GM21381 (cell line): ENCODE data around the gene TAF6L.
A peak's percentile ranks its signal among the peaks of the same experiment; 100 is the strongest.
"Not testable (repeated sequence)": the region's sequence is repeated elsewhere in the genome, so short reads cannot be mapped to it uniquely, and the experiment has no call there.

ENCODE experiments used
- ATAC-seq: cut with Tn5 transposase; IDR thresholded peaks from one replicate; pipeline ENCODE4 v1.9.1; 2021; ENCODE audit warnings: mild to moderate bottlenecking, moderate library complexity; ENCODE audit not compliant: unreplicated experiment

The TAF6L gene

GRCh38 chr11:62805076-62805892 lies 34.1 kb downstream of the TAF6L start, which contains the start of gene NXF1:
TSS of gene NXF1 (minus strand) at chr11:62805440. CDS start at chr11:62805356, 84 bp downstream.
- peak; percentile 85 for ATAC-seq

DNA sequence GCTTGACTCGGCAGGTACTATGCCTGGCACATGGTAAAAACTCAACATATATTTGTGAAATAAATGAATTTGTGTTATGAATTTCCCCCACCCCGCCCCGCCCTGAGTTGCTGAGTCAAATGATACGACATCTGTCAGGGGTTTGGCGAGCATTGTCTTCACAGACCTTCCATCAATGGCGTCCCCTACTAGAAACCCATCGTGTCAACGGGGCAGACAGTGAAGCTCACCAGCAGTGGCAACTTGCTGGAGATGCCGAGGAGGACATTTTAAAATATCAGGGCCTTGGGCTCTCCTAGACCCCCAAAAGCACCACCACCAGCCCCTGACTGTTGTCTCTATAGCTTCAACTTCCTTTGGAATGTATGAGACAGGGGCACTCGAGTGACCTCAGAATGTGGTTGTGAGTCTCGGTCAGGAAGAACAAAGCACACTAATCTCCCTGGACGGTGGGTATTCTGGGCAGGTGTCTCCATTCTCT lies 34.8 kb downstream of the TAF6L start:
- no peak for ATAC-seq

DNA sequence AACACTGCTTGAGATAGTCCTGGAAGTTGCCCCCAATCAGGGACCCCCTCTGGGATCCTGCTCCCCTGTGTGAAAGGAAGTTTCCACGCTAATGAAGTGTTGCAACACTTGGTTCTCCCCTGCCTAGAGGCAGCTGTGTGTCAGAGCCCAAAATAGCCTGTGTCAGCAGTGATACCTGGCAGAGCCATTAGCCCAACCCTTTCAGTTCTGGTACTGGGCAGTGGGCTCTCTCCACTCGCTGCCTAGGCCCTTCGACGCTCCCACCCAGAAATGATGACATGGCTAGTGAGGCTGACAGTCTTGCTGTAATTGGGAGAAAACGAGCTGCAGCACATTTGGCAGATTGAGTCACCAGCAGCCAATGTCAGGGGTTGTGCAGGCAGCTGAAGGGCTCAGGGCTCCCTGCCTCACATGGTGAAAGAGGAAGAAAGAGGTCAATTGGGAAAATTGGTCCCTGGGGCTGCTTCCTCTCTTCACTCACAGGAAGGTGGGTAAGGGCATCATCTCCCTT lies 35.5 kb downstream of the TAF6L start:
- no peak for ATAC-seq

DNA sequence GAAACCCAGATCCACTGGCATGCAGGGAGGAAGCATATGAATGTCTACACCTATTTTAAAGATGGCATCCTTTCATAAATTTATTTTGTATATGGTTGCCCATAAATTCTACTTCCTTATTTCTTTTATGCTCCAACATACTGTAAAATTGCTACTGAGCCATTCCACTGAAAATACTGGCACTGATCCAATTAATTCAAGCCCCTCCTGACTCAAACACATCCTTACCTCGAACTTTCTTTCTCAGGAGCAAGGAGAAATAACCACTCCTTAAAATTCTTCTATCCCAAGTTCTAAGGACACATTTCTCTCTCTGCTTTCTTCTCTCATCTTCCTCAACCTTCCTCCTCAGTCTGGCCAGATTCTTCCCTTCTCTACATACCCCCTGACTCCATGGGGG lies 39.6 kb downstream of the TAF6L start:
- ATAC-seq: no peak

- ATAC-seq: no peak
Observed at GRCh38 chr11:62811659-62812058, 40.5 kb downstream of the TAF6L start.

DNA sequence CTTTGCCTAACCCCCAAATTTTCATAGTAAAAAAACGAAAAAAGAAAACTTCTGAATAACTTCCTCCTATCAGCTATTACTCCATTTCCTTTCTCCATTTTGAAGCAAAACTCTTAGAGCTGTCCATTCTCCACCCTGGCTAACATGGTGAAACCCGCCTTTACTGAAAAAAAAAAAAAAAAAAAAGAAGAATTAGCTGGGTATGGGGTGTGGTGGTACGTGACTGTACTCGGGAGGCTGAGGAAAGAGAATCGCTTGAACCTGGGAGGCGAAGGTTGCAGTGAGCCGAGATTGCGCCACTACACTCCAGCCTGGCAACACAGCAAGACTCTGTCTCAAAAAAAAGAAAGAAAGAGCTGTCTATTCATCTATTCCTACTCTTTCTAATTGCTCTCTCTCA lies 45.4 kb downstream of the TAF6L start:
- no peak for ATAC-seq

- ATAC-seq: no peak
Observed at GRCh38 chr11:62817129-62817528, 45.9 kb downstream of the TAF6L start.

GRCh38 chr11:62823677-62824076 lies 52.5 kb downstream of the TAF6L start:
- no peak for ATAC-seq

DNA sequence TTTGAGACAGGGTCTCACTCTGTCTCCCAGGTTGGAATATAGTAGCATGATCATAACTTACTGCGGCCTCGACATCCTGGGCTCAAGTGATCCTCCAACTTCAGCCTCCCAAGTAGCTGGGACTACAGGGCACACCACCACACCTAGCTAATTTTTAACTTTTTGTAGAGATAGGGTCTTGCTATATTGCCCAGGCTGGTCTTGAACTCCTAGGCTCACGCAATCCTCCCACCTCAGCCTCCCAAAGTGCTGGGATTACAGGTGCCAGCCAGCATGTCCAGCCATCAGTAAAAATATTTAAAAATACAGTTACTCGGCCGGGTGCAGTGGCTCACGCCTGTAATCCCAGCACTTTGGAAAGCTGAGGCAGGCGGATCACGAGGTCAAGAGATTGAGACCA lies 56.9 kb downstream of the TAF6L start:
- ATAC-seq: not testable (repeated sequence)

- ATAC-seq: peak; percentile 10
Observed at GRCh38 chr11:62830904-62831519, 59.8 kb downstream of the TAF6L start.

DNA sequence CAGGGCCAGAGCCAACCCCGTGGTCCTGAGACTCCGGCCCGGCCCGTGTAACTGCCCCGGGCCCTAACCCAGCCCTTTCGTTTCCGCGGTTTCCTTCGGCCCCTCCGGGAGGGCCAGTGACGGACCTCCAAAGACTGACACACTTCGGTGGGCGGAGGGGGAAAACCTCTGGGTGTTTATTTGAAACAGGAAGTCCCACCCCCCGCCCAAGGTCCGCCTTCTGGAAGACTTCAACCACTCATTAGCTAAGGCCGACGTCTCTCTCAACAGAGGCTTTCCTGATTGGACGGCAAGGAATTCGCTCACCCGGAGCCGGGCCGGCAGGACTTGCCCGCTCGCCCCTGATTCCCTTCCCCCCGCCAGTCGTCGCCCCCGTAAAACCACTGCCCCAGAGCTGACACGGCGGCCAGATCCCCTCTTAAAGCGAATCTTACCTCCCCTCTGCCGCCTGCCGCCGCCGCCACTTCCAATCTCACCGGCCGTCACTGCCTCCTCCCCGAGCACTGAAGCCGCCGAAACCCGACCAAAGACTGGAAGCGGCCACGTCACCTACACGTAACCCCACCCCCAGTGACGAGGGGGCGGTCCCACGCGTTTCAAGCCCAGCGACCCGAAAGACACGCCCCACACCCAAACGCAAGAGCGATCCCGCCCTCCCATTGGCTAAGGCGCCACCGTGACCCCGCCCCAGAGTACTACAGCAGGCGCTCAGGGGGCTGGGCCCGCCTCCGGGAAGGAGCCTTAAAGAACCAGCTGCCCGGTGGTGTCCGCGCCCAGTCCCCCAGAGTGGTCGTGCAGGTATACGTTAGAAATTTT lies 60.5 kb downstream of the TAF6L start, which contains the start of gene STX5:
STX5 (minus strand) TSS at position 532 of the 816 bp plus-strand sequence. CDS start 808 bp downstream, outside the sequence.
- peak; percentile 86 for ATAC-seq

GRCh38 chr11:62832336-62833234 lies 61.4 kb downstream of the TAF6L start, which contains the start of gene TEX54:
TSS of gene TEX54 (minus strand) at chr11:62832841.
- peak; percentile 14 for ATAC-seq

DNA sequence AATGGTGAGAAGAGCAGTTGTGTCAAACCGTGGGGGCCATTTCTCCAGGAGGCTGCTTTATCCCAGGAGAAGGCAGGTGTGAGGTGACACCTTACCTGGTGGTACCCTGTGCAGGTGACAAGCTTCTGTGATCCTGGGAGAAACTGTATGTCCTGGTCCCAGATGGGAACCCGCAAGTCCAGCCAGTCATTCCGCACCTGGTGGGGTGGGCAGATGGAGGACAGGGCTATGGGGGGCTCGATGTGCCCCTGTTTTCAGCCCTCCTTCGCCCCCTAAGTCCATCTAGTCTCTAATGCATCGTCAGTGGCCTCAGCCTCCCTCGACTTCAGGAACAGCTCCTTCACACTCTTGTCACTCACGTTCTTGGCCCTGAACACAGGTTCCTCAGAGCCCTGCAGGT lies 64.1 kb downstream of the TAF6L start:
- ATAC-seq: no peak
